ENCODE results near the gene PAFAH1B1. TPM values are rescaled to one million over a fixed set of nuclear protein-coding genes. Genes with fewer than 3 reads are reported as not detected.

Gene PAFAH1B1
- total RNA-seq, 1 experiment from 2014 or later, result 114 TPM

- Mint-ChIP-seq H3K4me3 (no peak overlapping the region), H3K27me3 (ENCODE audit: low read depth) (no peaks in the 10 kb centered on the region), H3K9me3 (no peaks in the 10 kb centered on the region), H3K4me1 (no peaks in the 10 kb centered on the region), H3K36me3 (peaks cover 12% of the 10 kb centered on the region; the same call in 1 of the 2 replicates), H3K27ac (no peak overlapping the region)
- POLR2A ChIA-PET, result no interaction called here
- TF ChIP-seq NFE2L1 (CRISPR knock-in tag; IDR thresholded peaks at IDR 0.05) (no peak), ERG (CRISPR knock-in tag; IDR thresholded peaks at IDR 0.05) (no peak), OVOL2 (CRISPR knock-in tag; IDR thresholded peaks at IDR 0.05; ENCODE audit: borderline replicate concordance) (no peak), HMGXB4 (CRISPR knock-in tag; IDR thresholded peaks at IDR 0.05) (no peak), ZNF121 (CRISPR knock-in tag; IDR thresholded peaks at IDR 0.05) (no peak), ZNF396 (CRISPR knock-in tag; IDR thresholded peaks at IDR 0.05; ENCODE audit: borderline replicate concordance) (no peak), TCF7 (CRISPR knock-in tag; IDR thresholded peaks at IDR 0.05; ENCODE audit: low read depth) (no peak), ZNF281 (CRISPR knock-in tag; IDR thresholded peaks at IDR 0.05) (no peak), GRHL2 (CRISPR knock-in tag; IDR thresholded peaks at IDR 0.05; ENCODE audit: insufficient replicate concordance, severe bottlenecking) (no peak), ARID4B (CRISPR knock-in tag; IDR thresholded peaks at IDR 0.05; ENCODE audit: borderline replicate concordance) (no peak), USF1 (CRISPR knock-in tag; IDR thresholded peaks at IDR 0.05) (no peak), IRF2 (CRISPR knock-in tag; IDR thresholded peaks at IDR 0.05; ENCODE audit: borderline replicate concordance, low read depth) (no peak), GABPB1 (CRISPR knock-in tag; IDR thresholded peaks at IDR 0.05) (no peak)
- DNase-seq (ENCODE audit: low spot score) (peak; percentile 6), ATAC-seq (no peak)
- CTCF ChIA-PET, result interaction anchor here (1.2 to 2.3 kb wide), 3 partner anchors 10 to 29 kb away, joined by 3 to 6 read pairs (median 4); no protein-coding TSS in a partner anchor
These were observed 102.7 kb downstream of the PAFAH1B1 start for GRCh38 chr17:2695961-2696760.

Data from WTC11 (cell line).